HFF-Myc (cell line): ENCODE results near the gene PRICKLE2.

Experiments
- DNase-seq: peaks from one replicate; pipeline ENCODE4 v3.0.0-alpha.2; 2011; ENCODE audit warnings: low read depth; ENCODE audit errors: extremely low read depth
- H3K4me3 ChIP-seq: replicated peaks from 2 replicates; pipeline ENCODE4 v1.5.1; 2011; ENCODE audit warnings: low read depth, mild to moderate bottlenecking, control low read depth, low read length
- CTCF ChIP-seq: IDR thresholded peaks from 2 replicates; pipeline ENCODE4 v1.5.1; 2012; ENCODE audit warnings: mild to moderate bottlenecking, low read depth, low read length, control low read depth; ENCODE audit errors: missing control alignments

PRICKLE2 gene

GRCh38 chr3:64107190-64107589, 118.1 kb downstream of the PRICKLE2 start:
- no peak overlapping the region for H3K4me3 ChIP-seq
- DNase-seq: no peak
- TF ChIP-seq CTCF: no peak

GRCh38 chr3:64105816-64106215, 119.5 kb downstream of the PRICKLE2 start:
- TF ChIP-seq CTCF: no peak
- H3K4me3 ChIP-seq: no peak overlapping the region
- no peak for DNase-seq

- TF ChIP-seq CTCF: no peak
- H3K4me3 ChIP-seq: no peak overlapping the region
- DNase-seq: no peak
Measured at GRCh38 chr3:64104691-64105111, 120.6 kb downstream of the PRICKLE2 start.

- no peak for TF ChIP-seq CTCF
- no peak for DNase-seq
Measured at GRCh38 chr3:64104006-64104405, 121.3 kb downstream of the PRICKLE2 start.

GRCh38 chr3:64103131-64103530, 122.1 kb downstream of the PRICKLE2 start:
- no peak for DNase-seq
- no peak overlapping the region for H3K4me3 ChIP-seq
- no peak for TF ChIP-seq CTCF

More at GRCh38 chr3:64104006-64104405, 121.3 kb downstream of the PRICKLE2 start:
- H3K4me3 ChIP-seq: no peak overlapping the region

GRCh38 chr3:64102147-64102546, 123.1 kb downstream of the PRICKLE2 start:
- TF ChIP-seq CTCF: no peak
- no peak overlapping the region for H3K4me3 ChIP-seq
- DNase-seq: no peak

GRCh38 chr3:64099316-64099715, 126.0 kb downstream of the PRICKLE2 start:
- no peak overlapping the region for H3K4me3 ChIP-seq
- TF ChIP-seq CTCF: no peak
- no peak for DNase-seq
